K562 (cell line): ENCODE data around the gene ZNF516.

Experiments used
- CTCF ChIP-seq, 3 experiments: IDR thresholded peaks in 2 of 3; conservative IDR thresholded peaks in 1 of 3; 2 replicates each; pipeline ENCODE4 v1.5.1; 2011 to 2012; ENCODE audit warnings: low read length in 3 of 3, mild to moderate bottlenecking in 3 of 3, control low read depth in 2 of 3, improper control_type of control experiment in 1 of 3, inconsistent platforms in 1 of 3, low read depth in 1 of 3, mixed read lengths in 1 of 3, moderate library complexity in 1 of 3; ENCODE audit not compliant: insufficient read depth in 2 of 3
- E2F6 ChIP-seq, 2 experiments: IDR thresholded peaks; 2 replicates each; pipeline ENCODE4 v1.6.1; 2011; ENCODE audit warnings: borderline replicate concordance in 1 of 2, control low read depth in 1 of 2, low read depth in 1 of 2, low read length in 1 of 2, mild to moderate bottlenecking in 1 of 2, mixed read lengths in 1 of 2, moderate library complexity in 1 of 2; ENCODE audit not compliant: insufficient read depth in 1 of 2, insufficient read length in 1 of 2, poor library complexity in 1 of 2, severe bottlenecking in 1 of 2; ENCODE audit errors: extremely low read depth in 1 of 2
- GTF2E2 ChIP-seq: fragments of 200-800 bp; sonication (Bioruptor generic); IDR thresholded peaks from 2 replicates; pipeline ENCODE4 v1.6.1; 2016; ENCODE audit warnings: missing genetic modification characterization, missing compliant biosample characterization

GRCh38 chr18:76522551-76522950 lies 27.5 kb upstream of the ZNF516 start:
- TF ChIP-seq E2F6 (IDR thresholded peaks at IDR 0.05; ENCODE audit: borderline replicate concordance in 1 of 2, extremely low read depth in 1 of 2, insufficient read depth in 1 of 2, insufficient read length in 1 of 2, low read depth in 1 of 2, low read length in 1 of 2, poor library complexity in 1 of 2, severe bottlenecking in 1 of 2) (no peak), GTF2E2 (tag) (no peak), CTCF (IDR thresholded peaks at IDR 0.05 in 2 of 3, conservative IDR thresholded peaks at IDR 0.05 in 1 of 3; ENCODE audit: insufficient read depth in 2 of 3, low read depth in 1 of 3, low read length in 3 of 3) (no peak)
